Upper lobe of left lung (tissue), 6 donors: ENCODE data around the gene ACD. TPM values are rescaled to one million over a fixed set of nuclear protein-coding genes. Genes with fewer than 3 reads are reported as not detected.

Experiments
- ATAC-seq, 2 donors: fragments of 200-7000 bp; cut with Tn5 transposase; one replicate each; pipeline ENCODE4 v1.9.1; 2022; ENCODE audit warnings: mild to moderate bottlenecking in 2 of 2, moderate library complexity in 2 of 2; ENCODE audit not compliant: low FRiP score in 2 of 2
- DNase-seq, 2 donors: peaks; one replicate each; pipeline ENCODE4 v3.0.0-alpha.2; 2019 to 2020
- H3K27ac ChIP-seq, 4 donors: fragments of 200-600 bp; sonication (generic); one replicate each; pipeline ENCODE4 v1.5.1; 2016 to 2019
- H3K27me3 ChIP-seq, 4 donors: fragments of 200-600 bp; sonication (generic); one replicate each; pipeline ENCODE4 v1.5.1; 2017 to 2019
- H3K36me3 ChIP-seq, 4 donors: fragments of 200-600 bp; sonication (generic); one replicate each; pipeline ENCODE4 v1.5.1; 2016 to 2019
- H3K4me1 ChIP-seq, 4 donors: fragments of 200-600 bp; sonication (generic); one replicate each; pipeline ENCODE4 v1.5.1; 2018 to 2019
- H3K4me3 ChIP-seq, 4 donors: fragments of 200-600 bp; sonication (generic); one replicate each; pipeline ENCODE4 v1.5.1; 2017 to 2019; ENCODE audit warnings: mild to moderate bottlenecking in 2 of 4, moderate library complexity in 1 of 4
- H3K9me3 ChIP-seq, 4 donors: fragments of 200-600 bp; sonication (generic); one replicate each; pipeline ENCODE4 v1.5.1; 2018 to 2019
- CTCF ChIP-seq, 6 experiments: fragments of 450-650 bp in 4 of 6; fragments of 200-600 bp in 2 of 6; sonication (generic) in 2 of 6; IDR thresholded peaks; one replicate each; pipeline ENCODE4 v1.5.1; 2016 to 2019; ENCODE audit warnings: antibody characterized with exemption in 6 of 6
- EP300 ChIP-seq, 4 donors: sonication (generic); formaldehyde crosslinking; IDR thresholded peaks; one replicate each; pipeline ENCODE4 v1.5.1; 2017; ENCODE audit warnings: antibody characterized with exemption in 4 of 4, control low read depth in 2 of 4
- POLR2A ChIP-seq, 4 donors: fragments of 450-650 bp; IDR thresholded peaks; one replicate each; pipeline ENCODE4 v1.5.1; 2016 to 2017; ENCODE audit warnings: antibody characterized with exemption in 4 of 4, mild to moderate bottlenecking in 2 of 4
- POLR2AphosphoS5 ChIP-seq, 2 donors: sonication (generic); formaldehyde crosslinking; IDR thresholded peaks; one replicate each; pipeline ENCODE4 v1.5.1; 2017; ENCODE audit warnings: antibody characterized with exemption in 2 of 2
- WGBS, 2 donors: methylation state at CpG; one replicate each; pipeline ENCODE4 v1.1.5; 2017 to 2018; 5-methylcytosine and 5-hydroxymethylcytosine counted together
- total RNA-seq, 6 donors: library from RNA; depleted of rRNA in 4 of 6; stranded (reverse); fragments of >200 nt in 4 of 6; gene quantifications; one replicate each; pipeline versions ENCODE4 v1.1.0 to v1.2.1, GENCODE V29; 2016 to 2021
- donor health status: DM: no; HTN: no; CAD: no; lungs with moderate emphysema.
- donor health status: DM: no; HTN: yes; CAD: no; lungs with severe emphysema.

Gene ACD
- total RNA-seq, 6 donors from 2014 or later = 15.8 to 25.1 (median 18.8) TPM

- TF ChIP-seq POLR2AphosphoS5 (IDR thresholded peaks at IDR 0.05) (no peak), CTCF (IDR thresholded peaks at IDR 0.05) (no peak), POLR2A (IDR thresholded peaks at IDR 0.05) (no peak), EP300 (IDR thresholded peaks at IDR 0.05) (no peak)
- Histone ChIP-seq H3K27ac (no peak overlapping the region), H3K36me3 (peaks cover 2 to 26% (median 5%) of the 10 kb centered on the region in 4 donors), H3K27me3 (no peaks in the 10 kb centered on the region), H3K4me3 (no peak overlapping the region), H3K4me1 (peaks cover 19 to 27% (median 24%) of the 10 kb centered on the region in 4 donors), H3K9me3 (no peaks in the 10 kb centered on the region)
- no peak for DNase-seq
- ATAC-seq = no peak
- 95% methylated on average over 10 of the region's 10 CpGs for WGBS, 2 donors
These were observed 20.2 kb upstream of the ACD start for GRCh38 chr16:67679935-67680897.

- Histone ChIP-seq H3K9me3 (no peaks in the 10 kb centered on the region), H3K27ac (peak overlapping the region in 1 of 4 donors; percentile 51), H3K4me1 (peaks cover 21 to 40% (median 30%) of the 10 kb centered on the region in 4 donors), H3K4me3 (no peak overlapping the region), H3K36me3 (peaks cover 1 to 18% (median 5%) of the 10 kb centered on the region in 4 donors), H3K27me3 (no peaks in the 10 kb centered on the region)
- 85 to 88% methylated on average over 12 of the region's 12 CpGs for WGBS, 2 donors
- ATAC-seq = no peak
- TF ChIP-seq CTCF (IDR thresholded peaks at IDR 0.05) (no peak), EP300 (IDR thresholded peaks at IDR 0.05) (no peak), POLR2AphosphoS5 (IDR thresholded peaks at IDR 0.05) (no peak), POLR2A (IDR thresholded peaks at IDR 0.05) (no peak)
- DNase-seq = no peak
These were observed 18.4 kb upstream of the ACD start for GRCh38 chr16:67678354-67679023.

- peaks cover 0 to 12% (median 2%) of the 10 kb centered on the region in 4 donors for H3K36me3 ChIP-seq
- H3K27ac ChIP-seq = peak overlapping the region in 2 of 4 donors; percentile 48 to 90
- 80 to 88% methylated on average over 1 of the region's 1 CpG for WGBS, 2 donors
- H3K4me3 ChIP-seq = no peak overlapping the region
- TF ChIP-seq EP300 (IDR thresholded peaks at IDR 0.05) (no peak), POLR2AphosphoS5 (IDR thresholded peaks at IDR 0.05) (no peak), CTCF (IDR thresholded peaks at IDR 0.05) (no peak), POLR2A (IDR thresholded peaks at IDR 0.05) (no peak)
- ATAC-seq = no peak
- H3K9me3 ChIP-seq = no peaks in the 10 kb centered on the region
- peaks cover 27 to 47% (median 37%) of the 10 kb centered on the region in 4 donors for H3K4me1 ChIP-seq
- H3K27me3 ChIP-seq = no peaks in the 10 kb centered on the region
- DNase-seq = no peak
These were observed 17.7 kb upstream of the ACD start for GRCh38 chr16:67677712-67678111.

GRCh38 chr16:67676939-67677338 lies 16.9 kb upstream of the ACD start:
- TF ChIP-seq POLR2A (IDR thresholded peaks at IDR 0.05) (no peak), CTCF (IDR thresholded peaks at IDR 0.05) (no peak), EP300 (IDR thresholded peaks at IDR 0.05) (no peak), POLR2AphosphoS5 (IDR thresholded peaks at IDR 0.05) (no peak)
- 61 to 62% methylated on average over 8 of the region's 8 CpGs for WGBS, 2 donors
- Histone ChIP-seq H3K9me3 (no peaks in the 10 kb centered on the region), H3K27me3 (no peaks in the 10 kb centered on the region), H3K27ac (peak overlapping the region in 2 of 4 donors; percentile 48 to 90), H3K4me3 (no peak overlapping the region), H3K36me3 (peaks cover 0 to 9% (median 2%) of the 10 kb centered on the region in 4 donors), H3K4me1 (peaks cover 33 to 55% (median 43%) of the 10 kb centered on the region in 4 donors)
- no peak for ATAC-seq
- DNase-seq = no peak
